Left ventricle myocardium inferior (tissue), 1 donor: ENCODE measurements around the gene BICC1. TPM values are rescaled to one million over a fixed set of nuclear protein-coding genes. Genes with fewer than 3 reads are reported as not detected.

Experiments used
- DNase-seq: peaks from one replicate; pipeline ENCODE4 v3.0.0-alpha.2; 2020
- H3K27ac ChIP-seq: fragments of 200-600 bp; replicated peaks from 2 replicates; pipeline ENCODE4 v1.8.0; 2021
- H3K27me3 ChIP-seq: fragments of 200-600 bp; 2 replicates; pipeline ENCODE4 v1.8.0; 2021; ENCODE audit warnings: low read depth
- H3K36me3 ChIP-seq: fragments of 200-600 bp; 2 replicates; pipeline ENCODE4 v1.8.0; 2021
- H3K4me1 ChIP-seq: fragments of 200-600 bp; 2 replicates; pipeline ENCODE4 v1.8.0; 2021
- H3K4me3 ChIP-seq: fragments of 200-600 bp; 2 replicates; pipeline ENCODE4 v1.8.0; 2021; ENCODE audit warnings: mild to moderate bottlenecking, moderate library complexity
- H3K9me3 ChIP-seq: fragments of 200-600 bp; replicated peaks from 2 replicates; pipeline ENCODE4 v1.8.0; 2021
- intact Hi-C: fragments of 100-400 bp; cut with micrococcal nuclease; formaldehyde crosslinking; loops from one replicate; pipeline ENCODE4 v1.11.0; 2022
- total RNA-seq: library from RNA; stranded (reverse); fragmentation: NEBNext Ultra II Directional; extraction: Animal tissue kit (Norgen Biotek cat#: 25700); gene quantifications from one replicate; pipeline ENCODE4 v1.2.1, GENCODE V29; 2021
- TF ChIP-seq, protein P1 (sequence below): fragments of 200-600 bp; IDR thresholded peaks from 2 replicates; pipeline ENCODE4 v1.8.0; 2021; ENCODE audit warnings: antibody characterized with exemption, mild to moderate bottlenecking, borderline replicate concordance
- donor health status: DM: no; HTN: yes; CAD: no; lungs with severe emphysema.

Gene BICC1
- total RNA-seq, 1 donor from 2014 or later = 5.7 TPM

DNA sequence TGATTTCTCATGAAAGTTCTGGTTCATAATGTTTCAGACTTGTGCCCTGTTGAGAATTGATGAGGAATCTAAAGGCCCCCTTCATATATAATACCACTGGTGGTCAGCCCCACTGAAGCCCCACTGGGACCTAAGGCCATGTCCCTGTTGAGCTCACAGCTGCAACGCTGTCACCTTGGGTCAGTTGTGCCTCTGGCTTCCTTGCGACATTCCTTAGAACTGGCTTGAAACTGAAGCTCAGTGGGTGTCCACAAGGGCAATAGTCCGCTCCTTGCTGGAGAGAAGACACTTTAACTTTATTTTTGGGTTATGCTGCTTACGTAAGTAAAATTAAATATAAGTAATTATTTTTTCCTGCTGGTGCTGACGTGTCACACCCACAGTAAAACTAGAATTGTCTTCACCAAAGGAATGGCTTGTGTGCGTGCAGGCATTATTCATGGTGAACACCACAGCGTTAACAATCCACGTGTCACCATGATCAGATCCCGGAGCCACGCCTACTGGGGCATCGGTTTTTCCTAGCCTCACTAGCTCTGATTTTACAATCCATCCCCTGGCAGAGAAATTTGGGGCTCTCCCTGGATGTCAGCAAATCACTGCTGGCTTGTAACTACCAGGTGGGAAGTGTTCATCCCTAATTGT, 66.5 kb downstream of the BICC1 start:
- intact Hi-C loops = no loop called here
- Histone ChIP-seq H3K4me3 (no peak overlapping the region), H3K27me3 (no peaks in the 10 kb centered on the region), H3K4me1 (no peaks in the 10 kb centered on the region), H3K27ac (peak overlapping the region; percentile 68), H3K36me3 (no peaks in the 10 kb centered on the region), H3K9me3 (peaks cover 14% of the 10 kb centered on the region)
- TF ChIP-seq, protein P1, sequence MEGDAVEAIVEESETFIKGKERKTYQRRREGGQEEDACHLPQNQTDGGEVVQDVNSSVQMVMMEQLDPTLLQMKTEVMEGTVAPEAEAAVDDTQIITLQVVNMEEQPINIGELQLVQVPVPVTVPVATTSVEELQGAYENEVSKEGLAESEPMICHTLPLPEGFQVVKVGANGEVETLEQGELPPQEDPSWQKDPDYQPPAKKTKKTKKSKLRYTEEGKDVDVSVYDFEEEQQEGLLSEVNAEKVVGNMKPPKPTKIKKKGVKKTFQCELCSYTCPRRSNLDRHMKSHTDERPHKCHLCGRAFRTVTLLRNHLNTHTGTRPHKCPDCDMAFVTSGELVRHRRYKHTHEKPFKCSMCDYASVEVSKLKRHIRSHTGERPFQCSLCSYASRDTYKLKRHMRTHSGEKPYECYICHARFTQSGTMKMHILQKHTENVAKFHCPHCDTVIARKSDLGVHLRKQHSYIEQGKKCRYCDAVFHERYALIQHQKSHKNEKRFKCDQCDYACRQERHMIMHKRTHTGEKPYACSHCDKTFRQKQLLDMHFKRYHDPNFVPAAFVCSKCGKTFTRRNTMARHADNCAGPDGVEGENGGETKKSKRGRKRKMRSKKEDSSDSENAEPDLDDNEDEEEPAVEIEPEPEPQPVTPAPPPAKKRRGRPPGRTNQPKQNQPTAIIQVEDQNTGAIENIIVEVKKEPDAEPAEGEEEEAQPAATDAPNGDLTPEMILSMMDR = no peak
- no peak for DNase-seq

GRCh38 chr10:58582045-58582444, 69.4 kb downstream of the BICC1 start:
- H3K27me3 ChIP-seq = no peaks in the 10 kb centered on the region
- TF ChIP-seq, protein P1 = no peak
- H3K27ac ChIP-seq = no peak overlapping the region
- peaks cover 14% of the 10 kb centered on the region for H3K9me3 ChIP-seq
- H3K4me3 ChIP-seq = no peak overlapping the region
- H3K4me1 ChIP-seq = no peaks in the 10 kb centered on the region
- intact Hi-C loops = no loop called here
- no peak for DNase-seq
- H3K36me3 ChIP-seq = no peaks in the 10 kb centered on the region

GRCh38 chr10:58585435-58585834, 72.8 kb downstream of the BICC1 start:
- TF ChIP-seq, protein P1 = no peak
- intact Hi-C loops = no loop called here

GRCh38 chr10:58586282-58587245, 73.9 kb downstream of the BICC1 start:
- H3K4me1 ChIP-seq = peaks cover 13% of the 10 kb centered on the region
- H3K27me3 ChIP-seq = no peaks in the 10 kb centered on the region
- peaks cover 14% of the 10 kb centered on the region for H3K9me3 ChIP-seq
- intact Hi-C loops = no loop called here
- TF ChIP-seq, protein P1 = no peak
- H3K4me3 ChIP-seq = no peak overlapping the region
- no peaks in the 10 kb centered on the region for H3K36me3 ChIP-seq
- no peak for DNase-seq
- H3K27ac ChIP-seq = no peak overlapping the region

More at GRCh38 chr10:58585435-58585834, 72.8 kb downstream of the BICC1 start:
- Histone ChIP-seq H3K27ac (no peak overlapping the region), H3K9me3 (peaks cover 14% of the 10 kb centered on the region), H3K4me1 (peaks cover 2% of the 10 kb centered on the region), H3K36me3 (no peaks in the 10 kb centered on the region), H3K27me3 (no peaks in the 10 kb centered on the region), H3K4me3 (no peak overlapping the region)
- DNase-seq = no peak

GRCh38 chr10:58587676-58588075, 75.0 kb downstream of the BICC1 start:
- H3K36me3 ChIP-seq = no peaks in the 10 kb centered on the region
- no peak overlapping the region for H3K27ac ChIP-seq
- H3K9me3 ChIP-seq = peaks cover 11% of the 10 kb centered on the region
- H3K27me3 ChIP-seq = no peaks in the 10 kb centered on the region
- DNase-seq = no peak
- intact Hi-C loops = no loop called here
- H3K4me1 ChIP-seq = peaks cover 14% of the 10 kb centered on the region
- no peak overlapping the region for H3K4me3 ChIP-seq
- TF ChIP-seq, protein P1 = no peak
